ENCODE data around the gene APOBEC3B. TPM values are rescaled to one million over a fixed set of nuclear protein-coding genes. Genes with fewer than 3 reads are reported as not detected.

APOBEC3B gene
- total and polyA plus RNA-seq, 9 of the 15 experiments (the other 6 are each of a cell fraction or from before 2014, with no cell fraction given): 5.9 to 166 (median 43.2) TPM

DNA sequence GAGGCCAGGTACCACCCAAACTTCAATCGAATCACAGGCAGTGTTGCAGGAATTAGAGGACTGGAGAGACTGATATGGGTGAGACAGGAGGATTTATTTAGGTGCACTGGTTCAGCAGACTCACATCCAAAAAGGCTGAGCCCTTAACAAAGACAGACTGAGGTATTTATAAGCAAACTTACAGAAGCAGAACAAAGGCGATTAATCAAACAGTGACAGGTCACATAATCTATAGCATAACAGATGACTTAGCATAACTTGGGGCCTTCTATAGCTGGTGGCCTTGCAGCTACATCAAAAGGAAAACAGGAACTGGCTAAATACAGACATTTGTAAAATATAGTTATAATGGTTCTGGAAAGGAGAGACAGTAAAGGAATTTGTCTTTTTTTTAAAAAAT is 2.1 kb downstream of the APOBEC3B start (continued):
- peak; percentile 41; the same call in 1 of the 2 replicates for TF ChIP-seq CEBPZ (IDR thresholded peaks at IDR 0.05; ENCODE audit: borderline replicate concordance, low read depth, low read length)
- peak; percentile 57 for TF ChIP-seq CBFA2T3 (IDR thresholded peaks at IDR 0.05)
- TF ChIP-seq, protein P1, sequence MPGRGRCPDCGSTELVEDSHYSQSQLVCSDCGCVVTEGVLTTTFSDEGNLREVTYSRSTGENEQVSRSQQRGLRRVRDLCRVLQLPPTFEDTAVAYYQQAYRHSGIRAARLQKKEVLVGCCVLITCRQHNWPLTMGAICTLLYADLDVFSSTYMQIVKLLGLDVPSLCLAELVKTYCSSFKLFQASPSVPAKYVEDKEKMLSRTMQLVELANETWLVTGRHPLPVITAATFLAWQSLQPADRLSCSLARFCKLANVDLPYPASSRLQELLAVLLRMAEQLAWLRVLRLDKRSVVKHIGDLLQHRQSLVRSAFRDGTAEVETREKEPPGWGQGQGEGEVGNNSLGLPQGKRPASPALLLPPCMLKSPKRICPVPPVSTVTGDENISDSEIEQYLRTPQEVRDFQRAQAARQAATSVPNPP (IDR thresholded peaks at IDR 0.05; ENCODE audit: borderline replicate concordance, insufficient read depth, insufficient read length): no peak
- TF ChIP-seq, protein P2, sequence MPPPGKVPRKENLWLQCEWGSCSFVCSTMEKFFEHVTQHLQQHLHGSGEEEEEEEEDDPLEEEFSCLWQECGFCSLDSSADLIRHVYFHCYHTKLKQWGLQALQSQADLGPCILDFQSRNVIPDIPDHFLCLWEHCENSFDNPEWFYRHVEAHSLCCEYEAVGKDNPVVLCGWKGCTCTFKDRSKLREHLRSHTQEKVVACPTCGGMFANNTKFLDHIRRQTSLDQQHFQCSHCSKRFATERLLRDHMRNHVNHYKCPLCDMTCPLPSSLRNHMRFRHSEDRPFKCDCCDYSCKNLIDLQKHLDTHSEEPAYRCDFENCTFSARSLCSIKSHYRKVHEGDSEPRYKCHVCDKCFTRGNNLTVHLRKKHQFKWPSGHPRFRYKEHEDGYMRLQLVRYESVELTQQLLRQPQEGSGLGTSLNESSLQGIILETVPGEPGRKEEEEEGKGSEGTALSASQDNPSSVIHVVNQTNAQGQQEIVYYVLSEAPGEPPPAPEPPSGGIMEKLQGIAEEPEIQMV (tag; conservative IDR thresholded peaks at IDR 0.05; ENCODE audit: low read depth): no peak
- 0 out of 2 replicates have a peak, but pooled peaks have one; percentile 40 for TF ChIP-seq LEF1 (IDR thresholded peaks at IDR 0.05)
- peak; percentile 79 for TF ChIP-seq PBX2 (CRISPR knock-in tag; IDR thresholded peaks at IDR 0.05; ENCODE audit: low read depth)
- TF ChIP-seq PBX2 (tag; conservative IDR thresholded peaks at IDR 0.05; ENCODE audit: low read depth): peak; percentile 95
- 0 out of 4 replicates have a peak, but pooled peaks of 1 of the 2 experiments have one; percentile 15 for TF ChIP-seq KDM1A (IDR thresholded peaks at IDR 0.05)
- no peak for TF ChIP-seq HDAC2 (IDR thresholded peaks at IDR 0.05)
- TF ChIP-seq TGIF2 (CRISPR knock-in tag; IDR thresholded peaks at IDR 0.05): no peak
- no peak for TF ChIP-seq ZFP91 (CRISPR knock-in tag; IDR thresholded peaks at IDR 0.05)
- TF ChIP-seq ZNF143 (CRISPR knock-in tag; IDR thresholded peaks at IDR 0.05): no peak
- TF ChIP-seq PCBP2 (IDR thresholded peaks at IDR 0.05; ENCODE audit: low read depth, low read length, poor library complexity, severe bottlenecking): no peak
- TF ChIP-seq ARID3A (IDR thresholded peaks at IDR 0.05; ENCODE audit: borderline replicate concordance, low read depth, low read length): peak; percentile 79; the same call in 1 of the 2 replicates
- TF ChIP-seq RB1 (IDR thresholded peaks at IDR 0.05; ENCODE audit: low read depth): no peak
- TF ChIP-seq BRD9 (IDR thresholded peaks at IDR 0.05; ENCODE audit: low read depth, partially characterized antibody): no peak

Measured in K562 (cell line).